Kidney epithelial cell (primary cell): ENCODE results near the gene IMMP2L. TPM values are rescaled to one million over a fixed set of nuclear protein-coding genes. Genes with fewer than 3 reads are reported as not detected.

ENCODE experiments used
- DNase-seq: peaks from one replicate; pipeline ENCODE4 v3.0.0-alpha.2; 2010; ENCODE audit warnings: low read depth
- H3K27me3 ChIP-seq: 2 replicates; pipeline ENCODE4 v1.6.0; 2011; ENCODE audit warnings: low read length; ENCODE audit not compliant: control insufficient read depth, insufficient read depth
- H3K36me3 ChIP-seq: 2 replicates; pipeline ENCODE4 v1.5.1; 2011; ENCODE audit warnings: low read length; ENCODE audit not compliant: control insufficient read depth, insufficient read depth
- H3K4me3 ChIP-seq: 2 replicates; pipeline ENCODE4 v1.5.1; 2011; ENCODE audit warnings: low read depth, mild to moderate bottlenecking, control low read depth, low read length
- CTCF ChIP-seq: IDR thresholded peaks from 2 replicates; pipeline ENCODE4 v1.5.1; 2011; ENCODE audit warnings: mild to moderate bottlenecking, moderate library complexity, low read length, control low read depth, inconsistent platforms; ENCODE audit not compliant: insufficient read depth, poor library complexity, severe bottlenecking
- total RNA-seq: library from RNA; depleted of rRNA; stranded (reverse); fragments of >200 nt; gene quantifications from 2 replicates; pipeline ENCODE4 v1.2.3, GENCODE V29; 2015

The IMMP2L gene
- total RNA-seq, 1 donor from 2014 or later = 30.8 TPM

GRCh38 chr7:110704225-110704624, 858.1 kb downstream of the IMMP2L start:
- DNase-seq = no peak

GRCh38 chr7:110698576-110698975, 863.7 kb downstream of the IMMP2L start:
- no peaks in the 10 kb centered on the region for H3K36me3 ChIP-seq
- no peak for TF ChIP-seq CTCF
- no peak overlapping the region for H3K4me3 ChIP-seq
- no peaks in the 10 kb centered on the region for H3K27me3 ChIP-seq
- DNase-seq = no peak

More at GRCh38 chr7:110704225-110704624, 858.1 kb downstream of the IMMP2L start:
- Histone ChIP-seq H3K27me3 (no peaks in the 10 kb centered on the region), H3K36me3 (no peaks in the 10 kb centered on the region), H3K4me3 (no peak overlapping the region)
- no peak for TF ChIP-seq CTCF

GRCh38 chr7:110693344-110693743, 868.9 kb downstream of the IMMP2L start:
- Histone ChIP-seq H3K36me3 (no peaks in the 10 kb centered on the region), H3K4me3 (no peak overlapping the region), H3K27me3 (no peaks in the 10 kb centered on the region)
- no peak for DNase-seq
- TF ChIP-seq CTCF = no peak

- no peak for TF ChIP-seq CTCF
- DNase-seq = no peak
- no peaks in the 10 kb centered on the region for H3K36me3 ChIP-seq
- H3K4me3 ChIP-seq = no peak overlapping the region
- no peaks in the 10 kb centered on the region for H3K27me3 ChIP-seq
Observed at GRCh38 chr7:110688908-110689307, 873.4 kb downstream of the IMMP2L start.

- Histone ChIP-seq H3K27me3 (no peaks in the 10 kb centered on the region), H3K4me3 (no peak overlapping the region), H3K36me3 (no peaks in the 10 kb centered on the region)
- no peak for DNase-seq
- no peak for TF ChIP-seq CTCF
Observed at GRCh38 chr7:110685899-110686298, 876.4 kb downstream of the IMMP2L start.

GRCh38 chr7:110681941-110682340, 880.4 kb downstream of the IMMP2L start:
- no peak overlapping the region for H3K4me3 ChIP-seq
- no peak for TF ChIP-seq CTCF
- no peaks in the 10 kb centered on the region for H3K36me3 ChIP-seq
- no peak for DNase-seq
- H3K27me3 ChIP-seq = no peaks in the 10 kb centered on the region
